Hematopoietic multipotent progenitor cell (in vitro differentiated cells): ENCODE results near the gene ANKIB1. TPM values are rescaled to one million over a fixed set of nuclear protein-coding genes. Genes with fewer than 3 reads are reported as not detected.
"Not testable (repeated sequence)": the region's sequence is repeated elsewhere in the genome, so short reads cannot be mapped to it uniquely, and the experiment has no call there.

Experiments used
- DNase-seq, 3 donors: peaks; one replicate each; pipeline ENCODE4 v3.0.0-alpha.2; 2011 to 2015; ENCODE audit warnings: low read depth in 2 of 3, low spot score in 2 of 3
- total RNA-seq: library from RNA; depleted of rRNA; stranded (reverse); fragments of >200 nt; gene quantifications from one replicate; pipeline ENCODE4 v1.2.3, GENCODE V29; 2012

Gene ANKIB1
- total RNA-seq, 1 donor: 17.0 TPM

DNA sequence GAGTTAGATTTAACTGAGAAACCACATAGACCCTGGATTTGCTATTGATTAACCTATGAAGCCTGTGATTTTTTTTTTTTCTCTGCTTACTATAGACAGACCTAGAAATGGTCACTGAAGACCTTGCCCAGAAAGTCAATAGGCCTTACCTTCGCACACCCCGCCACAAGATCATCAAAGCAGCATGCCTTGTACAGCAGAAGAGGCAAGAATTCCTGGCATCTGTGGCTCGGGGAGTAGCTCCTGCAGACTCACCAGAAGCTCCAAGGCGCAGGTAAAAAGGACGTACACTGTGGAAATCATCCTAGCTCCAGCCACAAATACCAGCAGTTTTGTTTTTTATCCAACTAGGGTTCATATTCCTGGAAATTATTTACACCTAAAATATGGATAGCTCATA lies 145.3 kb downstream of the ANKIB1 start:
- DNase-seq: no peak

DNA sequence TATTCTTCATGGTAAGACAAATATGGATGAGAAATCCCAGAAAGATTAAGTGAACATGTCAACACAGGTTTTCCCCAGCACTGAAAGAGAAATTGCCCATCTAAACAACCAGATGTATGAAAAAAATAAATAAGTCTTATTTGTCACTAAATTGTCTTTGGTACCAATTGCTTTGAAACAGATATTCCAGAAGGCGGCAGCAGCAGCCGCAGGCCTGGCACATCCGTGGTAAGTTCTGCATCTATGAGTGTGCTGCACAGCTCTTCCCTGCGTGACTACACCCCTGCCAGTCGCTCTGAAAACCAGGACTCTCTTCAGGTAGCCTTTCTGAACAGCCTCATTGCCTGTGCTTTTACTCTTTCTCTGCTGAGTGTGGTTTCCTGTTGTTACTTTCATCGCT lies 151.8 kb downstream of the ANKIB1 start:
- DNase-seq: no peak

DNA sequence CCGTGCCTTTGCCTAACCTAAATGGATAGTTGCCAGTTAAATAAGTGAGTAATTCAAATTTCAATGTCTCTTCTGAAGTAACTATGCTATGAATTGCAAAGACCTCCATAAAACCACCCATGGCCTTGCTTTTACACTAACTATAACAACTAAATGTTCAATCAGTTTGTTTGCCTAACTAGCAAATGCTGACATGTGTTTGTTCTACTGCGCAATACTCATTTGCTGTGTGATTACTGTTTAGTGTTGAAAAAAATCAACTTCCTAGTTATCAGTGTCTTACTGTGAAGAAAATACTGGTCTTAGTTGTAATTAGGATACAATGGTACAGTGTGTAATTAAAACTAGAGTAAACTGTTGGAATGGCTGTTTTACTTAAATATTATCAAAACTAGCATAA lies 154.2 kb downstream of the ANKIB1 start:
- no peak for DNase-seq

- DNase-seq: no peak
These were observed 157.4 kb downstream of the ANKIB1 start for GRCh38 chr7:92402920-92403759.

DNA sequence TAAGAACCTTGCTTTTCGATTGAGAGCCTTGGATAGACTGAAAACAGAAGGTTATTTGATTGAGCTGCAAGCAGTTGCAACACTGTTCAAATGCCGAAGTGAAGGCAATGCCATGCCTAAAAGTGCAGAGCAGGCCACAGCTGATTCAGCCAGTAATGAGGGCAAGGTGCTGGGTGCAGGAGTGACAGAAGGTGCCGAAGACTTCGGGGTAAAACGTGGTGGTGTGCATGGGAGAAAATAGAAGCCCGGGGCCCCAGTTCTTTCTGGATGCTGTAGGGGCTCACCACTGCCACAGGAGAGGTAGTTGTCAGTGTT lies 157.9 kb downstream of the ANKIB1 start:
- DNase-seq: no peak

DNA sequence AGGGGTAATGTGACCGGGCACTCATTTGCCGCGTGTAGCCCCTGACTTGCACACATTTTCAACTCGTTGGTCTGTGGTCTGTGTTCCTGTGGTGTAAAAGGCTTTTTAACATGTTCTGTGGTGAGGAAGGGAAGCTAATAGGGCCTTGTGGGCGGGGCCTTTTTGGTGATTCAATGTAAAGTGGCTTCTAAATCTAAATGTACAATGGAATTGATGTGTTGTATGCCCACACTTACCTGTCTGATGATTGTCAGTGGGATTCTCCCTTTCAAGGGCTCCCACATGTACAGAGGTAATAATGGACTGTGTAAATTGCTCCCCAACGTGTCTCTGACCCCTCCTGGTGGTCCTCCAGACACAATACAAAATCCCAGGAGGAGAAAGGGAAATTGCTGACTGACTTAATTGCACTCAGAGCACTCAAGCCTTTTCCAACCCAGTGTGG lies 158.4 kb downstream of the ANKIB1 start:
- DNase-seq: peak in 2 of 3 donors; percentile 51 to 80

- no peak for DNase-seq
These were observed 163.6 kb downstream of the ANKIB1 start for GRCh38 chr7:92409357-92409756.

DNA sequence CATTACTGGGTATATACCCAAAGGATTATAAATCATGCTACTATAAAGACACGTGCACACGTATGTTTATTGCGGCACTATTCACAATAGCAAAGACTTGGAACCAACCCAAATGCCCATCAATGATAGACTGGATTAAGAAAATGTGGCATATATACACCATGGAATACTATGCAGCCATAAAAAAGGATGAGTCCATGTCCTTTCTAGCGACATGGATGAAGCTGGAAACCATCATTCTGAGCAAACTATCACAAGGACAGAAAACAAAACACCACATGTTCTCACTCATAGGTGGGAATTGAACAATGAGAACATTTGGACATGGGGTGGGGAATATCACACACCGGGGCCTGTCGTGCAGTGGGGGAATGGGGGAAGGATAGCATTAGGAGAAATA lies 164.4 kb downstream of the ANKIB1 start:
- DNase-seq: not testable (repeated sequence)

GRCh38 chr7:92412745-92413144 lies 167.0 kb downstream of the ANKIB1 start:
- no peak for DNase-seq

DNA sequence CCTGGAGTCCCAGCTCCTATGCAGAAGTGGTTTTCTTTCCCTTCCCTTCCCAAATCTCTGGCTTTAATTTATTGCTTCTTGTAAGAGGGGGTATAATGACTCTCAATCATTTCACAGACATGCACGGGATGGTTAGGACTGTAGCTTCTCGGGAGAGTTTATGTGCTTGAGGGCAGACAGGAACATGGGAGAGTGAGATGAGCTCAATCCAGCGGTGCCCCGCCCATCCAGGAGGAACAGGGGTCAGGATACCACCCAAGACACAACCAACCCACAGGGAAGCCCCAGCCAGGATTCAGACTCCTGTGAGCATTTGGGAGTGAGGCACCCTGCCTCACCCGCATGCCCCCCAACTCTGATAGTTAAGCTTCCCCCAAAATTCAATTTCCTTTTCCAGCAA lies 167.8 kb downstream of the ANKIB1 start:
- DNase-seq: no peak

DNA sequence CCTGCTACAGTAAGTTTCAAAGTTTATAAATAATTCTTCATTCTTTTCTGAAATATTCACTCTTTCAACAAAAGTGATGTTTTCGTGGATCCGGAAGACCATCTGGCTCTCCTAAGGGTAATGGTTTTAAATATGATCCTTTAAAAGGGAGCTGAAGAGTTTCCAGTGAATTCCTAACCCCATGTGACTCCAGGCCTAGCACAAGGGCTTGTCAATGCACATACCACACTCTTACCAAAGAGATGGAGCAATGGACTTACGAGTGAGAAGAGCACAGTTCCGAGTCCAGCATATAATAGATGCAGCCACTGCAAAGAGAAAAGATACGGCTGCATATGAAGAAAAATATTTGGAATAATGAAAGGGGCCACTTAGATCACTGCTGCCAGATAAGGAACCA lies 169.5 kb downstream of the ANKIB1 start:
- no peak for DNase-seq

- DNase-seq: no peak
These were observed 172.1 kb downstream of the ANKIB1 start for GRCh38 chr7:92417913-92418312.

GRCh38 chr7:92421676-92422435 lies 176.1 kb downstream of the ANKIB1 start:
- peak in 1 of 3 donors; percentile 64 for DNase-seq

DNA sequence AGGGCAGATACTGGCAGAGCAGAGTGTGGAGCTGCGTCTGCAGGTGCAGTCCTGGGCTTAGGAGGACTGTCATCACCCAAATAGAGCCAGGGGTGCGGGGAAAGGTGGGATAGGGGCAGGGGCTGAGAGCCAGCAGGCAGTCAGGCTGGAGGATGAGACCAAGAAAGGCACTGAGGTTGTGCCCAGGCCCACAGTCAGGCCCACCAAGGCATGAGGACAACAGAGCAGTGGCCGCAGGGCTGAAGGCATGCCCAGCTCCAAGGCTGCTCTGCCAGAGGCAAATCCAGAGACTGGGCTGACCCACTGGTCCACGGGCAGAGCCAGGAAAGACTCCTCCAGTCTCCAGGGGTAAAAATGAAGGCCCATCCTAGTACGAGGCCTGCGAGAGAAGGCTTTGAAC lies 177.2 kb downstream of the ANKIB1 start:
- DNase-seq: no peak

- DNase-seq: no peak
These were observed 177.9 kb downstream of the ANKIB1 start for GRCh38 chr7:92423710-92424131.

DNA sequence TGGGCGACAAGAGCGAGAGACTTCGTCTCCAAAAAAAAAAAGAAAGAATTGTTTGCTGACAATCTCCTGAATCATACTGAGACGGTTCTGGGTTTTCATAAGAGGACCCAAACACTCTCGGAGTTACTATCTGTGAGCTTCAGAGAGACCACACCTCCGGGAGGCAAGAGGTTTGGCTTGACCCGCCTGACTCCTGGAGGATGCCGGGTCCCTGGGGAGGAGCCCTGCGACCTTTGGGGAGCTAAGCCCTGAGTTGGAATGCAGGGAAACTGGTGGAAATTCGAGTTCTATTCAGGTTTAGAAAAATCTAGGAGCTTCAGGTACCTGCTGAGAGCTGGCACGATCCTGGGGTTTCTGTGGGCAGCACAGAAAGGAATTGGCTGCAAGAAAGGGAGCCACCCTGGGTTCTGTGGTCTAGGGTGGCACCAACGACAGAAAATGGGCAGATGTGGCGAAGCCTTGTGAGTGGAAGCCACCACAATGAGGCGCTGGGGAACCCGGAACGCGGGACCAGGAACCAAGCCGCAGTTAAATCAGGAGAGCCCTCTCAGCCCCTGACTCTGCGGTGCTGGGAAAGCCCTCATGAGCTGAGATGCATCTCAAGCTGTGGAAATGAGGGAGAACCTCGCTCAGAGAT lies 179.7 kb downstream of the ANKIB1 start:
- peak in 1 of 3 donors; percentile 32 for DNase-seq

- DNase-seq: no peak
These were observed 181.4 kb downstream of the ANKIB1 start for GRCh38 chr7:92427193-92427592.

- no peak for DNase-seq
These were observed 186.6 kb downstream of the ANKIB1 start for GRCh38 chr7:92432299-92432946.

GRCh38 chr7:92433019-92433418 lies 187.2 kb downstream of the ANKIB1 start:
- no peak for DNase-seq

DNA sequence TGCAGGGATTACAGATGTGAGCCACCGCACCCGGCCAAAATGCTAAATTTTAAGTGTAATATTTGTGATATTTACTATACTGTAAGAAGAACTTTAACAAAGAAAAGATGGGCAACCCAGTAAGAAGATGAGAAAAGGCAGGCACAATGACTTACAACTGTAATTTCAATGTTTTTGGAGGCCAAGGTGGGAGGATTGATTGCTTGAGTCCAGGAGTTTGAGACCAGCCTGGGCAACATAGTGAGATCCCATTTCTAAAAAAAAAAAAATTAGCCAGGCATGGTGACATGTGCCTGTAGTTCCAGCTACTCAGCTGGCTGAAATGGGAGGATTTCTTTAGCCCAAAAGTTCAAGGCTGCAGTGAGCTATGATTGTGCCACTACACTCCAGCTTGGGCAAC lies 189.8 kb downstream of the ANKIB1 start:
- no peak for DNase-seq
